K562 (cell line): ENCODE measurements around the gene NPIPB6. TPM values are rescaled to one million over a fixed set of nuclear protein-coding genes. Genes with fewer than 3 reads are reported as not detected.

Source experiments
- CUX1 ChIP-seq: fragments of 200-800 bp; sonication (Bioruptor generic); IDR thresholded peaks from 2 replicates; pipeline ENCODE4 v1.6.1; 2016; ENCODE audit warnings: missing genetic modification characterization, missing compliant biosample characterization
- EHMT2 ChIP-seq: fragments of 450-650 bp; IDR thresholded peaks from 2 replicates; pipeline ENCODE4 v1.6.1; 2018; ENCODE audit warnings: antibody characterized with exemption
- HNRNPK ChIP-seq: fragments of 200-400 bp; formaldehyde crosslinking; IDR thresholded peaks from one replicate; pipeline ENCODE4 v1.6.1; 2018; ENCODE audit warnings: mild to moderate bottlenecking, low read depth, low read length; ENCODE audit not compliant: poor library complexity, severe bottlenecking
- ILF3 ChIP-seq: fragments of 450-650 bp; IDR thresholded peaks from 2 replicates; pipeline ENCODE4 v1.6.1; 2018; ENCODE audit warnings: antibody characterized with exemption, mild to moderate bottlenecking, moderate library complexity, borderline replicate concordance
- MTA2 ChIP-seq: fragments of 450-650 bp; IDR thresholded peaks from 2 replicates; pipeline ENCODE4 v1.6.1; 2016; ENCODE audit warnings: low read depth
- TRIM25 ChIP-seq: fragments of 450-650 bp; IDR thresholded peaks from 2 replicates; pipeline ENCODE4 v1.7.0; 2016; ENCODE audit warnings: borderline replicate concordance
- ZBTB1 ChIP-seq: sonication (generic); formaldehyde crosslinking; IDR thresholded peaks from 2 replicates; pipeline ENCODE4 v1.8.1; 2023; ENCODE audit warnings: missing genetic modification reagents, low read depth, mild to moderate bottlenecking, borderline replicate concordance
- ZNF12 ChIP-seq: sonication (generic); formaldehyde crosslinking; IDR thresholded peaks from 2 replicates; pipeline ENCODE4 v1.4.0; 2020; ENCODE audit warnings: mild to moderate bottlenecking, missing genetic modification reagents
- polyA plus RNA-seq, 8 experiments: library from polyadenylated mRNA; depleted of rRNA in 4 of 8; stranded (reverse) in 5 of 8; unstranded in 3 of 8; fragments of >200 nt; fragmentation: Nextera tagmentation in 2 of 8; fragmentation: Illumina TruSeq in 1 of 8; extraction: Ambion mirVana in 2 of 8; extraction: Trizol in 1 of 8; gene quantifications; 2 replicates each; pipeline versions ENCODE4 v1.2.1 to v1.2.3, GENCODE V29; 2011 to 2014; ENCODE audit warnings: inconsistent platforms in 1 of 8, missing spikeins in 1 of 8
- total RNA-seq, 7 experiments: library from RNA; depleted of rRNA in 6 of 7; stranded (reverse); fragments of >200 nt in 6 of 7; fragmentation: Illumina TruSeq in 2 of 7; extraction: Trizol in 2 of 7; gene quantifications; 2 replicates each; pipeline versions ENCODE4 v1.2.1 to v1.2.3, GENCODE V29; 2011 to 2021; ENCODE audit warnings: low replicate concordance in 1 of 7
- TF ChIP-seq, protein P1 (sequence below), 2 experiments: fragments of 450-650 bp; IDR thresholded peaks; 2 replicates each; pipeline ENCODE4 v1.6.1; 2018; ENCODE audit warnings: mild to moderate bottlenecking in 2 of 2, low read depth in 1 of 2; ENCODE audit not compliant: partially characterized antibody in 2 of 2
- TF ChIP-seq, protein P2 (sequence below), 3 experiments: fragments of 200-800 bp in 1 of 3; sonication (Bioruptor generic) in 1 of 3; sonication (generic) in 1 of 3; formaldehyde crosslinking in 1 of 3; IDR thresholded peaks; 2 replicates each; pipeline versions ENCODE4 v1.6.1 to v1.8.0; 2016 to 2022; ENCODE audit warnings: mild to moderate bottlenecking in 2 of 3, missing compliant biosample characterization in 2 of 3, missing genetic modification characterization in 2 of 3, missing genetic modification reagents in 1 of 3
- TF ChIP-seq, protein P3 (sequence below): fragments of 250-450 bp; sonication (Bioruptor Pico); IDR thresholded peaks from 2 replicates; pipeline ENCODE4 v1.5.1; 2021; ENCODE audit warnings: mild to moderate bottlenecking

The NPIPB6 gene
- total and polyA plus RNA-seq, 9 of the 15 experiments (the other 6 are each of a cell fraction or from before 2014, with no cell fraction given), result 0.03 to 0.91 (median 0.40) TPM; not detected in 1

DNA sequence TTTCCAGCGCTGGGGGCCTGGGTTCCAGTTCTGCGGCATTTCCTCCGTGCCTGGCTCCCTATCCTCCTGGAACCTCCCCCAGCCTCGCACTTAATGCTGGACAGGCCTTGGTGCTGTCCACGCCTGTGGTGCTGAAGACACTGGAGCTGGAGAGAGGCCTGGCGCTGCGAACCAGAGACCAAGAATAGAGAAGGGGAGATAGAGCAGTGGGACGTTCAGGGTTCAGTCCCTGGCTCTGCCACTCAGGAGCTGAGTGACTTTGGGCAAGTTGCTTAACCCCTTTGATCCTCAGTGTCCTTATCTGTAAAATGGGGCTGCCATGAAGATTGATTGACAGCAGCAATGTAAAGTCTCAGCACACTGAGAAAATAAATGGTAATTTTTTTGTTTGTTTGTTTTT, 59.1 kb downstream of the NPIPB6 start (continued):
- TF ChIP-seq TRIM25 (no peak), ILF3 (no peak), MTA2 (no peak), CUX1 (CRISPR knock-in tag) (no peak), ZNF12 (CRISPR knock-in tag) (peak; percentile 74; the same call in 1 of the 2 replicates), ZBTB1 (CRISPR knock-in tag) (peak; percentile 76; the same call in 1 of the 2 replicates), EHMT2 (peak; percentile 99), HNRNPK (no peak)
- TF ChIP-seq, protein P1, sequence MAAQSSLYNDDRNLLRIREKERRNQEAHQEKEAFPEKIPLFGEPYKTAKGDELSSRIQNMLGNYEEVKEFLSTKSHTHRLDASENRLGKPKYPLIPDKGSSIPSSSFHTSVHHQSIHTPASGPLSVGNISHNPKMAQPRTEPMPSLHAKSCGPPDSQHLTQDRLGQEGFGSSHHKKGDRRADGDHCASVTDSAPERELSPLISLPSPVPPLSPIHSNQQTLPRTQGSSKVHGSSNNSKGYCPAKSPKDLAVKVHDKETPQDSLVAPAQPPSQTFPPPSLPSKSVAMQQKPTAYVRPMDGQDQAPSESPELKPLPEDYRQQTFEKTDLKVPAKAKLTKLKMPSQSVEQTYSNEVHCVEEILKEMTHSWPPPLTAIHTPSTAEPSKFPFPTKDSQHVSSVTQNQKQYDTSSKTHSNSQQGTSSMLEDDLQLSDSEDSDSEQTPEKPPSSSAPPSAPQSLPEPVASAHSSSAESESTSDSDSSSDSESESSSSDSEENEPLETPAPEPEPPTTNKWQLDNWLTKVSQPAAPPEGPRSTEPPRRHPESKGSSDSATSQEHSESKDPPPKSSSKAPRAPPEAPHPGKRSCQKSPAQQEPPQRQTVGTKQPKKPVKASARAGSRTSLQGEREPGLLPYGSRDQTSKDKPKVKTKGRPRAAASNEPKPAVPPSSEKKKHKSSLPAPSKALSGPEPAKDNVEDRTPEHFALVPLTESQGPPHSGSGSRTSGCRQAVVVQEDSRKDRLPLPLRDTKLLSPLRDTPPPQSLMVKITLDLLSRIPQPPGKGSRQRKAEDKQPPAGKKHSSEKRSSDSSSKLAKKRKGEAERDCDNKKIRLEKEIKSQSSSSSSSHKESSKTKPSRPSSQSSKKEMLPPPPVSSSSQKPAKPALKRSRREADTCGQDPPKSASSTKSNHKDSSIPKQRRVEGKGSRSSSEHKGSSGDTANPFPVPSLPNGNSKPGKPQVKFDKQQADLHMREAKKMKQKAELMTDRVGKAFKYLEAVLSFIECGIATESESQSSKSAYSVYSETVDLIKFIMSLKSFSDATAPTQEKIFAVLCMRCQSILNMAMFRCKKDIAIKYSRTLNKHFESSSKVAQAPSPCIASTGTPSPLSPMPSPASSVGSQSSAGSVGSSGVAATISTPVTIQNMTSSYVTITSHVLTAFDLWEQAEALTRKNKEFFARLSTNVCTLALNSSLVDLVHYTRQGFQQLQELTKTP (IDR thresholded peaks at IDR 0.05; ENCODE audit: low read depth in 1 of 2, partially characterized antibody in 2 of 2), result peak in 1 of 2 experiments; percentile 97
- TF ChIP-seq, protein P2, sequence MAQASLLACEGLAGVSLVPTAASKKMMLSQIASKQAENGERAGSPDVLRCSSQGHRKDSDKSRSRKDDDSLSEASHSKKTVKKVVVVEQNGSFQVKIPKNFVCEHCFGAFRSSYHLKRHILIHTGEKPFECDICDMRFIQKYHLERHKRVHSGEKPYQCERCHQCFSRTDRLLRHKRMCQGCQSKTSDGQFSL (CRISPR knock-in tag; IDR thresholded peaks at IDR 0.05), result peak; percentile 68; the same call in 1 of the 2 replicates
- TF ChIP-seq, protein P2 (tag; IDR thresholded peaks at IDR 0.05), result no peak
- TF ChIP-seq, protein P3, sequence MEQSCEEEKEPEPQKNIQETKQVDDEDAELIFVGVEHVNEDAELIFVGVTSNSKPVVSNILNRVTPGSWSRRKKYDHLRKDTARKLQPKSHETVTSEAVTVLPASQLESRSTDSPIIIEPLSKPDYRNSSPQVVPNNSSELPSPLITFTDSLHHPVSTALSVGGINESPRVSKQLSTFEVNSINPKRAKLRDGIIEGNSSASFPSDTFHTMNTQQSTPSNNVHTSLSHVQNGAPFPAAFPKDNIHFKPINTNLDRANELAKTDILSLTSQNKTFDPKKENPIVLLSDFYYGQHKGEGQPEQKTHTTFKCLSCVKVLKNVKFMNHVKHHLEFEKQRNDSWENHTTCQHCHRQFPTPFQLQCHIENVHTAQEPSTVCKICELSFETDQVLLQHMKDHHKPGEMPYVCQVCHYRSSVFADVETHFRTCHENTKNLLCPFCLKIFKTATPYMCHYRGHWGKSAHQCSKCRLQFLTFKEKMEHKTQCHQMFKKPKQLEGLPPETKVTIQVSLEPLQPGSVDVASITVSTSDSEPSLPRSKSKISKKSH (CRISPR knock-in tag), result no peak
